Subcutaneous adipose tissue (tissue), 4 donors: ENCODE data around the gene GMDS. TPM values are rescaled to one million over a fixed set of nuclear protein-coding genes. Genes with fewer than 3 reads are reported as not detected.

Source experiments
- total RNA-seq, 4 donors: library from RNA; depleted of rRNA; stranded (reverse); fragments of >200 nt; gene quantifications; one replicate each; pipeline ENCODE4 v1.1.0, GENCODE V29; 2016
- TF ChIP-seq, protein P1 (sequence below): fragments of 450-650 bp; IDR thresholded peaks from one replicate; pipeline ENCODE4 v1.5.1; 2016; ENCODE audit warnings: low read depth, mild to moderate bottlenecking, control low read depth, antibody characterized with exemption, moderate library complexity

GMDS gene
- total RNA-seq, 4 donors from 2014 or later = 10.1 to 17.3 (median 13.9) TPM

GRCh38 chr6:1983850-1984249 is 261.6 kb downstream of the GMDS start:
- TF ChIP-seq, protein P1, sequence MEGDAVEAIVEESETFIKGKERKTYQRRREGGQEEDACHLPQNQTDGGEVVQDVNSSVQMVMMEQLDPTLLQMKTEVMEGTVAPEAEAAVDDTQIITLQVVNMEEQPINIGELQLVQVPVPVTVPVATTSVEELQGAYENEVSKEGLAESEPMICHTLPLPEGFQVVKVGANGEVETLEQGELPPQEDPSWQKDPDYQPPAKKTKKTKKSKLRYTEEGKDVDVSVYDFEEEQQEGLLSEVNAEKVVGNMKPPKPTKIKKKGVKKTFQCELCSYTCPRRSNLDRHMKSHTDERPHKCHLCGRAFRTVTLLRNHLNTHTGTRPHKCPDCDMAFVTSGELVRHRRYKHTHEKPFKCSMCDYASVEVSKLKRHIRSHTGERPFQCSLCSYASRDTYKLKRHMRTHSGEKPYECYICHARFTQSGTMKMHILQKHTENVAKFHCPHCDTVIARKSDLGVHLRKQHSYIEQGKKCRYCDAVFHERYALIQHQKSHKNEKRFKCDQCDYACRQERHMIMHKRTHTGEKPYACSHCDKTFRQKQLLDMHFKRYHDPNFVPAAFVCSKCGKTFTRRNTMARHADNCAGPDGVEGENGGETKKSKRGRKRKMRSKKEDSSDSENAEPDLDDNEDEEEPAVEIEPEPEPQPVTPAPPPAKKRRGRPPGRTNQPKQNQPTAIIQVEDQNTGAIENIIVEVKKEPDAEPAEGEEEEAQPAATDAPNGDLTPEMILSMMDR = no peak

GRCh38 chr6:1972962-1973361 is 272.4 kb downstream of the GMDS start:
- TF ChIP-seq, protein P1 = no peak

DNA sequence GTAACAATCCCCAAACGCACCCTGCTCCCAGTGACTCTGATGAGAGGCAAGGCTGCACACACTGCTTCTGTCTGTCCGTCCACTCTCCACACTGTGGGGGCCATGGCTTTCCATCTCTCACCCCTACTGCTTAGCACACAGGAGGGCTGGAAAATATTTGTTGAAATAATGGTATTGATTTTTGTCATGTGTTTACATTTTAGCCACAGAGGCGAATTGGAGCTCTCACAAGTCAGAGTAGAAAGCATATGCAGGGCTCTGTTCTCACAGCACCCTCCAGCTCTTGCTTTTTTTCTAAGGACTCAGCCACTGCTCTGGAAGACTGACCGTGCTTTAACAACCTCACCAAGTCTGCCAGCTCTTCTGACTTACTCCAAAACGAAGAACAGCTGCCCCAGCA is 273.8 kb downstream of the GMDS start:
- TF ChIP-seq, protein P1 = no peak

DNA sequence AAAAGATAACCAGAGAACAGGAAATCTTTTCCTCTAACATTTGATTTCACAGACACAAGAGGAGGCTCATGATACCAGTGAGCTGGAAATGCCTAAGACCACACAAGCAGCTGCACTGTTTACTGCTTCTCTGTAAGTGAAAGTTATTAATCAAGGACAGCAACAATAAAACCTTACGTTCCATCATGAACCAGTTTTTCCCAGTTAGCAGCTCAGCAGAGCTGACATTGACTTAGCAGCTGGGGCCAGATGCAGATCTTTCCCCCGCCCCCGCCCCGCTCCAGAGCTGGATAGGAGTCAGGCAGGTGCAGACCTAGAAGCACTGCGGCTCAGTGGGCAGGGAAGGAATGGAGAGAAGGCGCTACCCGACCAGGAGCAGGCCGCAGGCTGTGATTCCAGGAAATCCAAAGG is 275.2 kb downstream of the GMDS start:
- TF ChIP-seq, protein P1 = no peak

GRCh38 chr6:1966713-1967112 is 278.7 kb downstream of the GMDS start:
- TF ChIP-seq, protein P1 = no peak

DNA sequence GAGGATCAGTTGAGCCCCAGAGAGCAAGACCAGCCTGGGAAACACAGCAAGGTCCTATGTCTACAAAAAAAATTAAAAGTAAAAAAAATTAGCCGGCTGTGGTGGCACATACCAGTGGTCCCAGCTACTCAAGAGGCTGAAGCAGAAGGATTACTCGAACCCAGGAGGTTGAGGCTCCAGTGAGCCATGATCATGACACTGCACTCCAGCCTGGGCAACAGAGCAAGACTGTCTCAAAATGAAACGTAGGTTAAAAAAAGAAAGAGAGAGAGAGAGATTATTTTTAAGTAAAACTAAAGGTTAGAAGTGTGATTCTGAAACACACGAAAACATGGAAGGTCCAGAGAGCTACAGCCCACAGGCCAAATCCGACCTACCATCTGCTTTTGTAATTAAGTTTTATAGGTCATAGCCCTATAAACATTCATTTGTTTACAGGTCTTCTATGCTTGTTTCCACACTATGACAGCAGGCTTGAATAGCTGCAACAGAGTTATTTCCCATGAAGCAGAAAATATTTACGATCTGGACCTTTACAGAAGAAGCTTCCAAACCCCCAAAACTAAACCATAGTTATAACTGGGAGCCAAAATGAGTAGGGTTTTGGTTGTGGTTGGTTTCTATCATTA is 279.7 kb downstream of the GMDS start:
- TF ChIP-seq, protein P1 = no peak

- TF ChIP-seq, protein P1 = no peak
Measured at GRCh38 chr6:1963596-1963995, 281.8 kb downstream of the GMDS start.
